A673 (cell line): ENCODE results near the gene RS1.

Experiments
- EZH2 ChIP-seq: fragments of 200-600 bp; sonication (generic); IDR thresholded peaks from 2 replicates; pipeline ENCODE4 v1.6.1; 2017; ENCODE audit warnings: borderline replicate concordance, low read depth, mild to moderate bottlenecking, mixed read lengths, antibody characterized with exemption, low read length; ENCODE audit not compliant: poor library complexity, severe bottlenecking
- TF ChIP-seq, protein P1 (sequence below): fragments of 300-800, 200-600 bp; sonication (generic); conservative IDR thresholded peaks from 2 replicates; pipeline ENCODE4 v1.5.1; 2017; ENCODE audit warnings: low read depth, mild to moderate bottlenecking, antibody characterized with exemption, low read length, moderate library complexity, mixed read lengths

DNA sequence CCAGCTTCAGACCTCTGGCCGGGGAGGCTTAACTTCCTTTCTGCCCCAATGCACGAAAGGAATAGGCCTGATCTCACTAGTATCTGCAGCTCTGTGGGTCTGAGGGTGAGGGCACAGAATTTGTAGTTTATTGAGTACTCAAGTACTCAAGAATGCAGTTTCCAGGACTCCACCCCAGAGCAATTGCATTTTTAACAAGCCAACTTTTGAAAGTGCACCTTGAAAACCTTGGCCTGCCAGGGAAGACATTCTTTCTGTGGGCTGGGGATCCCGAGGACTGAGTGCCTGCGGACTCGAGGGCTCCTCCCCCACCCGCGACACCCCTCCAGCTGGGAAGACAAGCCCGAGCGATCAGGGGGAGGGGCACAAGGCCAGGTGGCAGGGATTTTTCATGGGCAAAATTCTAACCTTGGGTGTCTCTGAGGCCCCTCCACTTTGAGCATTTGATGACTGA lies 22.4 kb downstream of the RS1 start:
- TF ChIP-seq, protein P1, sequence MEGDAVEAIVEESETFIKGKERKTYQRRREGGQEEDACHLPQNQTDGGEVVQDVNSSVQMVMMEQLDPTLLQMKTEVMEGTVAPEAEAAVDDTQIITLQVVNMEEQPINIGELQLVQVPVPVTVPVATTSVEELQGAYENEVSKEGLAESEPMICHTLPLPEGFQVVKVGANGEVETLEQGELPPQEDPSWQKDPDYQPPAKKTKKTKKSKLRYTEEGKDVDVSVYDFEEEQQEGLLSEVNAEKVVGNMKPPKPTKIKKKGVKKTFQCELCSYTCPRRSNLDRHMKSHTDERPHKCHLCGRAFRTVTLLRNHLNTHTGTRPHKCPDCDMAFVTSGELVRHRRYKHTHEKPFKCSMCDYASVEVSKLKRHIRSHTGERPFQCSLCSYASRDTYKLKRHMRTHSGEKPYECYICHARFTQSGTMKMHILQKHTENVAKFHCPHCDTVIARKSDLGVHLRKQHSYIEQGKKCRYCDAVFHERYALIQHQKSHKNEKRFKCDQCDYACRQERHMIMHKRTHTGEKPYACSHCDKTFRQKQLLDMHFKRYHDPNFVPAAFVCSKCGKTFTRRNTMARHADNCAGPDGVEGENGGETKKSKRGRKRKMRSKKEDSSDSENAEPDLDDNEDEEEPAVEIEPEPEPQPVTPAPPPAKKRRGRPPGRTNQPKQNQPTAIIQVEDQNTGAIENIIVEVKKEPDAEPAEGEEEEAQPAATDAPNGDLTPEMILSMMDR: no peak
- no peak for TF ChIP-seq EZH2
